Esophagus muscularis mucosa (tissue), 4 donors: ENCODE data around the gene CRYM. TPM values are rescaled to one million over a fixed set of nuclear protein-coding genes. Genes with fewer than 3 reads are reported as not detected.

Source experiments
- DNase-seq: peaks from one replicate; pipeline ENCODE4 v3.0.0-alpha.2; 2017; ENCODE audit errors: extremely low spot score
- H3K27ac ChIP-seq, 4 donors: fragments of 200-600 bp; sonication (generic); replicated peaks in 1 of 4; 1 replicate in 3 of 4; 2 replicates in 1 of 4; pipeline ENCODE4 v1.5.1; 2016 to 2019; ENCODE audit warnings: mild to moderate bottlenecking in 1 of 4
- H3K27me3 ChIP-seq, 4 donors: fragments of 200-600 bp; sonication (generic); one replicate each; pipeline versions ENCODE4 v1.5.1 to v1.6.0; 2016 to 2019
- H3K36me3 ChIP-seq, 4 donors: fragments of 200-600 bp; sonication (generic); one replicate each; pipeline ENCODE4 v1.5.1; 2016 to 2019
- H3K4me1 ChIP-seq, 4 donors: fragments of 200-600 bp; sonication (generic); one replicate each; pipeline ENCODE4 v1.5.1; 2016 to 2019
- H3K4me3 ChIP-seq, 4 donors: fragments of 200-600 bp; sonication (generic); 1 replicate in 2 of 4; 2 replicates in 2 of 4; pipeline ENCODE4 v1.5.1; 2016 to 2019; ENCODE audit warnings: mild to moderate bottlenecking in 4 of 4, moderate library complexity in 1 of 4
- H3K9me3 ChIP-seq, 4 donors: fragments of 200-600 bp; sonication (generic); 1 replicate in 3 of 4; 2 replicates in 1 of 4; pipeline ENCODE4 v1.5.1; 2016 to 2019
- EP300 ChIP-seq: sonication (generic); formaldehyde crosslinking; IDR thresholded peaks from one replicate; pipeline ENCODE4 v1.6.1; 2017; ENCODE audit warnings: antibody characterized with exemption
- POLR2A ChIP-seq: fragments of 450-650 bp; IDR thresholded peaks from one replicate; pipeline ENCODE4 v1.6.1; 2017; ENCODE audit warnings: antibody characterized with exemption, moderate library complexity, mild to moderate bottlenecking, low read depth
- POLR2AphosphoS5 ChIP-seq, 2 donors: sonication (generic); formaldehyde crosslinking; IDR thresholded peaks; one replicate each; pipeline ENCODE4 v1.6.1; 2017; ENCODE audit warnings: antibody characterized with exemption in 2 of 2
- WGBS: methylation state at CpG from one replicate; pipeline ENCODE4 v1.1.5; 2018; 5-methylcytosine and 5-hydroxymethylcytosine counted together
- intact Hi-C: fragments of 100-400 bp; cut with DNase I; formaldehyde crosslinking; loops from one replicate; pipeline ENCODE4 v1.15.1; 2023
- total RNA-seq, 4 donors: library from RNA; depleted of rRNA; stranded (reverse); fragments of >200 nt; gene quantifications; one replicate each; pipeline versions ENCODE4 v1.1.0 to v1.2.1, GENCODE V29; 2016
- TF ChIP-seq, protein P1 (sequence below), 3 experiments: fragments of 200-600 bp in 2 of 3; fragments of 450-650 bp in 1 of 3; sonication (generic) in 2 of 3; IDR thresholded peaks; one replicate each; pipeline ENCODE4 v1.5.1; 2017 to 2019; ENCODE audit warnings: antibody characterized with exemption in 3 of 3, mild to moderate bottlenecking in 2 of 3, moderate library complexity in 1 of 3

The CRYM gene
- total RNA-seq, 4 donors from 2014 or later: 1.0 to 1.2 TPM; not detected in 2

DNA sequence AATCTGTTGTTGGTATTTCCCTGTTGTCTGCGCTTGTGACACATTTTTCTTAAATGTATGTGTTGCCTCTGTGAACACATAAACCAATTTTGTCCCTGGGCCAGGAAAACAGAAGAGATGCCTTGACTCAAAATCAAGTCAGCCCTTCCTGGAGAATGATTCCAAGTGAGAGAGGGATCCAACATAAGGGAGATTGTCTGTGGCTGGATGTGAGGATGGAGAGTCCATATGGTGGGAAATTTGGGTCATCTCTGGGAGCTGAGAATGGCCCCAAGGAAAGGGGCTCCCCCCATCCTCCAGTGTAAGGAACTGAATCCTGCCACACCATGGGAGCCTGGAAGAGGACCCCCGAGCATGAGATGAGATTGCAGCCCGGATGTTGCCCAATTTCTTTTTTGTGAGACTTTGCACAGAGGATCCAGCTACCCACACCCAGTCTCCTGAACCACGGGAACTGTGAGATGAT is 13.5 kb downstream of the CRYM start:
- no peak overlapping the region for H3K27ac ChIP-seq
- H3K36me3 ChIP-seq: peaks cover 0 to 11% (median 0%) of the 10 kb centered on the region in 4 donors
- WGBS: 91% methylated on average over 4 of the region's 4 CpGs
- H3K4me1 ChIP-seq: peaks cover 0 to 25% (median 1%) of the 10 kb centered on the region in 4 donors
- TF ChIP-seq EP300 (no peak), POLR2AphosphoS5 (IDR thresholded peaks at IDR 0.05) (no peak), POLR2A (no peak)
- TF ChIP-seq, protein P1, sequence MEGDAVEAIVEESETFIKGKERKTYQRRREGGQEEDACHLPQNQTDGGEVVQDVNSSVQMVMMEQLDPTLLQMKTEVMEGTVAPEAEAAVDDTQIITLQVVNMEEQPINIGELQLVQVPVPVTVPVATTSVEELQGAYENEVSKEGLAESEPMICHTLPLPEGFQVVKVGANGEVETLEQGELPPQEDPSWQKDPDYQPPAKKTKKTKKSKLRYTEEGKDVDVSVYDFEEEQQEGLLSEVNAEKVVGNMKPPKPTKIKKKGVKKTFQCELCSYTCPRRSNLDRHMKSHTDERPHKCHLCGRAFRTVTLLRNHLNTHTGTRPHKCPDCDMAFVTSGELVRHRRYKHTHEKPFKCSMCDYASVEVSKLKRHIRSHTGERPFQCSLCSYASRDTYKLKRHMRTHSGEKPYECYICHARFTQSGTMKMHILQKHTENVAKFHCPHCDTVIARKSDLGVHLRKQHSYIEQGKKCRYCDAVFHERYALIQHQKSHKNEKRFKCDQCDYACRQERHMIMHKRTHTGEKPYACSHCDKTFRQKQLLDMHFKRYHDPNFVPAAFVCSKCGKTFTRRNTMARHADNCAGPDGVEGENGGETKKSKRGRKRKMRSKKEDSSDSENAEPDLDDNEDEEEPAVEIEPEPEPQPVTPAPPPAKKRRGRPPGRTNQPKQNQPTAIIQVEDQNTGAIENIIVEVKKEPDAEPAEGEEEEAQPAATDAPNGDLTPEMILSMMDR (IDR thresholded peaks at IDR 0.05): no peak
- H3K4me3 ChIP-seq: no peak overlapping the region
- no peaks in the 10 kb centered on the region for H3K9me3 ChIP-seq
- peak; percentile 90 for DNase-seq
- H3K27me3 ChIP-seq: no peaks in the 10 kb centered on the region
- intact Hi-C loops: no loop called here

DNA sequence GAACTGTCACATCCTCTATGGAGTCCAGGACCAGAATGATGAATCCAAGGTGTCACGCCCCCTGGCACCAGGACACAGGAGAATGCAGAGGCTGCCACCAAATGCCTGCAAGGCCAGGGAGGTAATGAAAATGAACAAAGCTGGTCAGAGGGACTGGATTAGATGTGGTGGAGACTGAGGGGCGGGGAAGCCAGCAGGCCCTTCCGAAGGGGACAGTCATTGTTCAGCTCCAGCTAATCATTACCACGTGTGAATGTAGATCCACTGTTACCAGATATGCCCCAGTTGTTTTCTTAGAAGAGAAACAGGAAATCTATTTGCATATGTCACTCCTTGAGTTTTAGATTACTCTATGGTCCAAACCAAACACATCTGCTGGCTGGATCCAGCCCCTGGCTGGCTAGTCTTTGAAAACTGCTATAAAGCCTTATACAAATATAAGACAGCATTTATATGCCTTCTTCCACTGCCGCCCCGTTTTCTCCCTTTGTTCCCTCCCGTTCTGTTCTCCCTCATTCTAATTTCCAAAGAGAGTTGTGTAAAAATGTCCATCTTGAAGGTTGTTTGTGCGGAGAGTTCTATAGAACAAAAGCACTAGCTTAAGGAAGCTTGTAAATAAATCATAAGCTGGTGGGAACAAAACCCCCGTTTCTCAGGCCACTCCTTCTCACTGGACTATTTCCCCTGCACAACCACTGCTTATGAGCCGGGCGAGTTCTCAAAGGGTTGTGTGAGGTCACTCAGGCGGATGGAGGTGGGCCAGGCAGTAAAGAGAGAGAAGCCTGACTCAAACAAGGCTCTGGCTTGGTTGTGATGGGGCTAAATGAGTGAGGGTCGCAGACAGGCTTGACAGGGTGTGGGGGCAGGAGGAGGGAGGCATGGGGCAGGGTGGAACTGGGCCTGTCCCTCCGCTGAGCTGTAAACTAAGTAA is 14.2 kb downstream of the CRYM start:
- no peak for DNase-seq
- intact Hi-C loops: no loop called here
- H3K27ac ChIP-seq: no peak overlapping the region
- peaks cover 0 to 14% (median 0%) of the 10 kb centered on the region in 4 donors for H3K36me3 ChIP-seq
- no peaks in the 10 kb centered on the region for H3K9me3 ChIP-seq
- H3K4me3 ChIP-seq: no peak overlapping the region
- peaks cover 0 to 25% (median 1%) of the 10 kb centered on the region in 4 donors for H3K4me1 ChIP-seq
- TF ChIP-seq POLR2AphosphoS5 (IDR thresholded peaks at IDR 0.05) (no peak), EP300 (no peak), POLR2A (no peak)
- TF ChIP-seq, protein P1 (IDR thresholded peaks at IDR 0.05): no peak
- no peaks in the 10 kb centered on the region for H3K27me3 ChIP-seq
- 62% methylated on average over 14 of the region's 14 CpGs for WGBS

DNA sequence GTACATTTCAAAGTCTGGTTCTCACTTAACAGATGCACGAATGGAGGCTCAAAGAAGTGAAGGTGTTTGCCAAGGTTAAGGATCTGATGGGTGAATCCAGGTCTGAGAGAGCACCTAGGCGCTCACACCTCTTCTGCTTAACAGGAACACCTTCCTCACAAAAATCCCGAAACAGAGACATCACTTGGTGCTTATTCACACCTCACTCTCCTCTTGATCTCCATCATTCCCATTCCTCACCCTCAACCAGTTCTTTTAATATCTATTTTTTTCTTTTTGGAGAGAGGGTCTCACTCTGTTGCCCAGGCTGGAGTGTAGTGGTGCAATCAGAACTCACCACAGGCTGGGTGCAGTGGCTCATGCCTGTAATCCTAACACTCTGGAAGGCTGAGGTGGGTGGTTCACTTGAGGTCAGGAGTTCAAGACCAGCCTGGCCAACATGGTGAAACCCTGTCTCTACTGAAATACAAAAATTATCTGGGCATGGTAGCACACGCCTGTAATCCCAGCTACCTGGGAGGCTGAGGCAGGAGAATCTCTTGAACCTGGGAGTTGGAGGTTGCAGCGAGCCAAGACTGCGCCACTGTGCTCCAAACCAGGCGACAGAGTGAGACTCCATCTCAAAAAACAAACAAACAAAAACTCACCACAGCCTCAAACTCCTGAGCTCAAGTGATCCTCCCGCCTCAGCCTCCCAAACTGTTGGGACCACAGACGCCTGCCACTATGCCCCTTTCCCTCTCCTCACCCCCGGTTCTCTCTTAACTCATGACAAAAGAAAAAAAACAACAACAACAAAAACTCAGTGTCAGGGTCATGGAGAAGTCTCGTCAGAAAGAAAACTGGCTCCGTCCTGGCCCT is 15.1 kb downstream of the CRYM start:
- intact Hi-C loops: no loop called here
- no peaks in the 10 kb centered on the region for H3K9me3 ChIP-seq
- TF ChIP-seq, protein P1 (IDR thresholded peaks at IDR 0.05): no peak
- H3K4me1 ChIP-seq: peaks cover 0 to 25% (median 1%) of the 10 kb centered on the region in 4 donors
- no peak overlapping the region for H3K27ac ChIP-seq
- no peak overlapping the region for H3K4me3 ChIP-seq
- no peak for DNase-seq
- WGBS: 85% methylated on average over 12 of the region's 12 CpGs
- peaks cover 0 to 11% (median 0%) of the 10 kb centered on the region in 4 donors for H3K36me3 ChIP-seq
- no peaks in the 10 kb centered on the region for H3K27me3 ChIP-seq

DNA sequence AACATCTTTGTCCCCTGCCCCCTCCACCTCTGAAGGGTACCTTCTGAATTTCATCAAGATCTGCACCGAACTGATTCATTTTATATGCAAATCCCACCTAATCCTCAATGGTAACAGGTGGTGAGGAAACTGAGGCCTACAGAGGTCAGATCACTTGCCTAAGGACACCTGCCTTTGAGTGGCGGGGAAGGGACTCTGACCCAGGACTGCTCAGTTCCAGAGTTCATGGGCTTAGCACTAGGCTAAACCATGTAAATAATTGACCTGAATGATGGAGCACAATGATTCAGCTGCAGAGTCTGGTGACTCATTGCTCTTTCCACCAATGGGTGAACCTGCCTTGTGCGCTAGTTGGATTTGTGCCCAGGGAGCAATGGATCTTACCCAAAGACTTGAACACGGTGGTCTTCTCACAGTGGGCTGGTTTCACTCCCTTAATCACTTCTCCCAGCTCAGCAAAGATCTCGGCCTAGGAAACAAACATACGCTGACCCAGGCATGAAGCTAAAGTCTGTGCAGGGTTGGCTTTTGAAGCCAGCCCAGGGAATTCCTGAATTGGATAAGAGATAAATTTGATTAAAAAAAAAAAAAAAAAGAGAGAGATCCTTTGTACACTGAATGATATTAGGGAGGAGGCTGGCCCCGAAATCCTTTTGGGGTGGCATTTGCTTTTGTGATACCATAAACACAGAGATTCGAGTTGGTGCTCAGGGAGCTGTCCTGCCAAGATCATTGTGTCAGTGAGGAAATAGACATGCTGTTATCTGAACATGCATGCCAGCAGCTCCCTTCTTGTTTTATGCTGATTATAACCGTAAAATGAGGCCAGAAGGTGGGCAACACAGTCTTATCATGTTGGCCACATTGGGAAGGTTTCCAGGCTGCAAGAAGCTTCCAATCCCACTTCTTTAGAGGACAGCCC is 17.0 kb downstream of the CRYM start:
- no peak for DNase-seq
- no peak for TF ChIP-seq EP300
- TF ChIP-seq POLR2AphosphoS5 (IDR thresholded peaks at IDR 0.05): no peak
- no peak for TF ChIP-seq POLR2A
- TF ChIP-seq, protein P1 (IDR thresholded peaks at IDR 0.05): no peak
- intact Hi-C loops: no loop called here
- WGBS: 92% methylated on average over 9 of the region's 9 CpGs
- H3K27me3 ChIP-seq: peaks cover 0 to 6% (median 0%) of the 10 kb centered on the region in 4 donors
- no peaks in the 10 kb centered on the region for H3K9me3 ChIP-seq
- H3K4me3 ChIP-seq: no peak overlapping the region
- H3K4me1 ChIP-seq: peaks cover 0 to 25% (median 1%) of the 10 kb centered on the region in 4 donors
- H3K36me3 ChIP-seq: peaks cover 0 to 14% (median 0%) of the 10 kb centered on the region in 4 donors
- no peak overlapping the region for H3K27ac ChIP-seq
